ENCODE results near the gene MPRIP.

- TF ChIP-seq, protein P1, sequence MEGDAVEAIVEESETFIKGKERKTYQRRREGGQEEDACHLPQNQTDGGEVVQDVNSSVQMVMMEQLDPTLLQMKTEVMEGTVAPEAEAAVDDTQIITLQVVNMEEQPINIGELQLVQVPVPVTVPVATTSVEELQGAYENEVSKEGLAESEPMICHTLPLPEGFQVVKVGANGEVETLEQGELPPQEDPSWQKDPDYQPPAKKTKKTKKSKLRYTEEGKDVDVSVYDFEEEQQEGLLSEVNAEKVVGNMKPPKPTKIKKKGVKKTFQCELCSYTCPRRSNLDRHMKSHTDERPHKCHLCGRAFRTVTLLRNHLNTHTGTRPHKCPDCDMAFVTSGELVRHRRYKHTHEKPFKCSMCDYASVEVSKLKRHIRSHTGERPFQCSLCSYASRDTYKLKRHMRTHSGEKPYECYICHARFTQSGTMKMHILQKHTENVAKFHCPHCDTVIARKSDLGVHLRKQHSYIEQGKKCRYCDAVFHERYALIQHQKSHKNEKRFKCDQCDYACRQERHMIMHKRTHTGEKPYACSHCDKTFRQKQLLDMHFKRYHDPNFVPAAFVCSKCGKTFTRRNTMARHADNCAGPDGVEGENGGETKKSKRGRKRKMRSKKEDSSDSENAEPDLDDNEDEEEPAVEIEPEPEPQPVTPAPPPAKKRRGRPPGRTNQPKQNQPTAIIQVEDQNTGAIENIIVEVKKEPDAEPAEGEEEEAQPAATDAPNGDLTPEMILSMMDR (IDR thresholded peaks at IDR 0.05; ENCODE audit: extremely low read depth in 1 of 2, insufficient read depth in 1 of 2, low read depth in 1 of 2, low read length in 2 of 2): no peak
- TF ChIP-seq POLR2A (IDR thresholded peaks at IDR 0.05; ENCODE audit: low read depth, low read length): no peak
- TF ChIP-seq POLR2AphosphoS5 (IDR thresholded peaks at IDR 0.05; ENCODE audit: insufficient read depth, low read depth, low read length): no peak
- no peak for TF ChIP-seq JUN (IDR thresholded peaks at IDR 0.05; ENCODE audit: borderline replicate concordance, insufficient read depth, insufficient read length, low read depth)
- no peak for TF ChIP-seq EZH2 (IDR thresholded peaks at IDR 0.05; ENCODE audit: borderline replicate concordance, low read depth, low read length, severe bottlenecking)
Observed at GRCh38 chr17:17156511-17156910, 114.3 kb downstream of the MPRIP start.

Data from endothelial cell of umbilical vein (primary cell).